Measurements from ENCODE around the gene SLC22A12.

SLC22A12 gene

DNA sequence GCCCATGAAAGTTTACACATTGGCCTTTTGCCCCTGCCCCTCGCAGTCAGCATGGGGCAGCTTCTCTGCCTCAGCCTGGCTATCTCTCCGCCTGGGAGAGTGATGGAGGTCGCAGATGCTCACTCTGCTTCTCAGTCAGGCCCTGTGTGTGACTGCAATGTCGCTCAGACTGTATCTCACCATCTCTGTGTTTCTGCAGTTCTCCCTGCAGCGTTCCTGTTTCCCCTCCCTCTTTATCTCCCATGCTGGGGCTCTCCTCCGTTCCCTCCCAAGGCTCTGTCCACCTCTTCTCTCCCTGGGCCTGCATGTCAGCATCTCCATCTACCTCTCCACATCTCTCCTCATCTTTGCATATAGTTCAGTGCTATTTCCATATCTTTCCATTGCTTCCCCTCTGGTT lies 38.1 kb downstream of the SLC22A12 start:
- DNase-seq = no peak

DNA sequence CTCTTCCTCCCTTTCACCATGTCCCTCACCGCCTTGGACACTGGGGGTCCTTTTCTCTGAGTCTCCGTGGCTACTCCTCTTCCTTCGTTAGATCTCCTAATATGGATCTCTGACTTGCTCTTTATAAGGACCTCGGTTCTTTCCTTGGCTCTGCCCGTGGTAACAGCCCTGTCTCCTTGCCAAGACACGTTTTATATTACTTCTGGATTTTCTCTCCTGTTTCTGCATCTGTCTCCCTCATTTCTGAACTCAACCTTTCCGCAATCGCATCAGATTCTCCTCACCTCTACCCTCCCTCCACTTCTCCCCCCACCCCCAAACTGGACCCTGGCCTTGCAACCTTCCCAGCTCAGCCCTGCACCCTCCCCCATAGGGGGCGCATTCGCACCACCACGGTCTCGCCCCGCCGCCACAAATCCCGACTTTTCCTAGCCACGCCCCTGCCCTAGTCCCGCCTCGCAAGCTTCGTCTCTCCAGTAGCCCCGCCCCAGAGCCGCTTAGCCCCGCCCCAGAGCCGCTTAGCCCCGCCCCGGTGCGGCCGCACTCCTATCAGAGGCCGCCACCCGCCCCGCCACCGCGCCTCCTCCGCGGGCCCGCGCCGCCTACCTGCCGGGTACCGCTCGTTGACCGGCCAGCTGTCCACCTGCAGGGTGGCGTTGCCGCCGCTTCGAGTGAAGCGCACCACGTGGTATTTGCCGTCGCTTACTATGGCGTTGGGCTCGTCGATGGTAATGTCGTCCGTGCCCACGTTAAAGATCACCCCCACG lies 39.0 kb downstream of the SLC22A12 start:
- DNase-seq = no peak

DNA sequence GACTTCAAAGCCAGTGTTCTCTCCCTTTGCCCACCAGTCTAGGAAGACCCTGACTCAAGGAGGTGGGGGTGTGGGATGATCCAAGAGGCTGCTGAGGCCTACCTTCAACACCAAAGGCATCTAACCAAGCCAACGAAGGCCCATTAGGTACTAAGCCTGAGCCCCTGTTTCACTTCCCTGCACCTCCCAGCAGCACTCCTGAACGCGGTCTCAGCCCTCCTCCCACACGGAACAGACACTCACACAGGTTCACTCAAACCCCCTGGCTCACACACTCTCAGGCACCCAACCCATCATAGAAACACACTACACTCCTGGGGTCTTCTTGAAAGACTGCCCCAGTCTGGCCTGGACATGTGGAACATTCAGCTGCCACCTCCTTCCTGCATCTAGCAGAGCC lies 40.7 kb downstream of the SLC22A12 start:
- DNase-seq = no peak

DNA sequence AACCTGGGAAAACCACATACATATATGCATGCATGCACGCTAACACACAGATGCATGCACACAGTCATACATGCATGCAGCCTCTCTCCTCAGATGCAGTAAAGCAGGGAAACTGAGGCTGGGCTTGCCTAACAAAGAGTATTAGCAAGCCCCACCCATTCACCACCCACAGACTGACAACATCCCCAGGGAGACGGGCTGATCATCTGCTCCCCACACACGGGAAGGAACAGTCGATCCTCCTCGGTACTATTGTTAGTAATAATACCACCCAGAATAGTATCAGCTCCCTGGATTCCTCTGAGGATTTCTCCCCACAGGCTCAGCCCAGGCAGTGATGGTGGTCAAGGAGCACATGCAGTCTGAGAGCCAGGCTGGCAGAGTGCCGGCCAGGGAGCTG lies 41.2 kb downstream of the SLC22A12 start:
- no peak for DNase-seq

DNA sequence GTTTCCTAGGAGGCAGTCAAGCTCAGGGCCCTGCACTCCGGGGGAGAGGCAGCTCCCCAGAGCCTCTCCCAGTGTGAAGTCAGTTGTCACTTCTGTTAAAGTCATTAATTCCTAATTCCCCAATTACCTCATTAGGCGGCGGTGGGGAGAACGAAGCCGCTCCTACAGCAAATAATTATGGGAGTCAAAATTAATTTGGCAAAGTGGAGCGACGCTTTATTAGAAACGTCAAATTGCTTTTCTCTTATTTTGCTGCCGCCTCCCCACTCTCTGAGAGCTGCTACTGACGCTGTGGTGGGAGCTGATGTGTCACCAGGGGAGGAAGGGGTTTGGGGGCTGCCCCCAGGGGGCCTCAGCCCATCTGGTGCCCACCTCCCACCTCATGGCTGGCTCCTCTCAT lies 41.6 kb downstream of the SLC22A12 start:
- DNase-seq = no peak

GRCh38 chr11:64633555-64634159 lies 42.6 kb downstream of the SLC22A12 start:
- DNase-seq = no peak

DNA sequence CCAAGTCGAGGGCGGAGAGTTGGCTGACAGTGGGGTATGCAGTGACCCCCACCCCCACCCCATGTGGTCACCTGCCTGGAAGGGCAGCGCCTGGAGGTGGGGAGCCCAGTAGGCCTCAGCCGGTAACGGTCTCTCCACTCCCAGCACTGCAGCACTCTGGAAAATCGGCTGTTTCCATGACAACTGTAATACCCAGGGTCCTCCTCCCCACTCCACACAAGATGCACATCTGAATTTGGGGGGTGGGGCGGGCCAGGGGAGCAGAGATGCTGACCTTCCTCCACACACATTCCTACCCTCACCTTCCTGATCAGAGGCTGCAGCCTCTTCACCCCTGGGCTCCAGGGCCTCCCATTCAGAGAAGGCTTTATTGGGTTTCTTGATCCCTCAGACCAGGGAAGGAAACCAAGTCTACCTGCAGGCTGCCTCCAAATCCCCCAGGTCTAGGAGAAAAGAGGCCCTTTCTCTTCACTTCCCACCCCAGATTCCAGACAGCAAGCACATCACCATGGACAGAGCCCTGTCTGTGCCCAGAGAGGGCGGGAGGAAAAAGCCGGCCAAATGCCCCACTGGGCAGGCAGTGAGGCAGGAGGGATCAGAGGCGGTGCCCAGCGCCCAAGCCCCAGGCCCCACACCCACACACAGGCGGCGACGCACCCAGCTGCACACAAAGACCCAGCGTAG lies 46.5 kb downstream of the SLC22A12 start:
- DNase-seq = peak; percentile 22

DNA sequence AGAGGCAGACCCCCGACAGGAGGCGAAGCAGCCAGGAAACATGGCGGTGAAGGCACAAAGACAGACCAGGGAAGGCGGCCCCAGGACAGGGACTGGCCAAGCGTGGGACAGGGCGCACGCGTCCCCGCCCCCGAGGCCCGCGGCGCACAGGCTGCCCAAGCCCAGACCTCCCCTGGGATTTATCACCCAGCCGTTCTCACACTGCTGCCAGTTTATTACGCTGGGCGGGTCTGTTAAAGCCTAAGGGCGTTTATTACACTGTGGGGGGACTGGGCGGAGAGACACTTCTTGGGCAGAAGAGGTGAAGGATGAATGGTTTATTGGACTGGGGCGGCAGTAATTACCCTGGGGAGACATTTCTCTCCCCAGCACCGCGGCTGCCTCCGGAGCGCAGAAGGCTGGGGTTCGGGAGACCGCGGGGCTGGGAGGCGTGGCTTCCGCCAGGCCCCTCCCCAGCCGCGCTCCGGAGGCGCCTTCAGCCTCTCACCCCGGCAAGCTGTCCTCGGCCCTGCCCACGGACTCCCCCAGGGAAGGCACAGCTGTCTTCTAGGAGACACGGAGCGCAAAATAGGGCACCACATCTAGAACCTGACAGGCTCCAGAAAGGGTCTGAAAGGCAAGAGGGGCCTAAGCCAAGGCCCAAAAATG lies 47.1 kb downstream of the SLC22A12 start:
- DNase-seq = peak; percentile 76

DNA sequence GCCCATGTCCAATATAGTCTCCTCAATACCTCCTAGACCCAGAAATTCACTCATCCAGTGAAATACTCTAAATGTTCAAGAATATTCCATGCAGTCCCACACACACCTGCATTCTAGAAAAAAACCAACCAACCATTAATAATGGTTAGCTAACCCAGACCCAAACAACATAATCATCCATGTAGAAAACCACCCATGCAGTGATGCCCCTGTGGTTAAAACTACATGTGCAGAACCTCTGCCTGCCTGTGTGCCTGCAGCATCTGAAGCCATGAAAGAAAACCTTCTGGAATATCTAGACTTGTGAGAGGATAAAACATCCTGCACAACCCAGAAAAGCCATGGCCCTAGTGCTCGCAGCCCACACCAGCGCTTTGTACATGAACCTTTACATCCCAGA lies 47.8 kb downstream of the SLC22A12 start:
- DNase-seq = no peak

DNA sequence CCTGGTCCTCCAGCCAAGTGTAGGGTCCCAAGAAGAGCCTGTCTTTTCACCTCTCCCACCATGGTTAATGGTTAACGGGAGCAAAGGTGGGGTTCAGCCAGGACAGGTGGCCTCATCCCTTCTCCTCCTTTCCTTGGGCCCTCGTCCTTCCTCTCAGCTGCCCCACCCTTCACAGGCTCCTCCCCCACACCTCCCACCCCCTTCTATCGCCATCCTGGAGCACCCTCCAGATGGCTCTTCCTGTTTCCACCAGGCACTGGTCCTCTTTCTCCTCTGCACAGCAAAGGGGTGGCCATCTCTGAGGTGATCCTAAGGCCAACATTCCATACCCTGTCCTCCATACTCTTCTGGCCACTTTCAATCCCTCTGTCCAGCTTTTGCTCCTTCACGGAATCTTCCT lies 48.9 kb downstream of the SLC22A12 start:
- DNase-seq = no peak

DNA sequence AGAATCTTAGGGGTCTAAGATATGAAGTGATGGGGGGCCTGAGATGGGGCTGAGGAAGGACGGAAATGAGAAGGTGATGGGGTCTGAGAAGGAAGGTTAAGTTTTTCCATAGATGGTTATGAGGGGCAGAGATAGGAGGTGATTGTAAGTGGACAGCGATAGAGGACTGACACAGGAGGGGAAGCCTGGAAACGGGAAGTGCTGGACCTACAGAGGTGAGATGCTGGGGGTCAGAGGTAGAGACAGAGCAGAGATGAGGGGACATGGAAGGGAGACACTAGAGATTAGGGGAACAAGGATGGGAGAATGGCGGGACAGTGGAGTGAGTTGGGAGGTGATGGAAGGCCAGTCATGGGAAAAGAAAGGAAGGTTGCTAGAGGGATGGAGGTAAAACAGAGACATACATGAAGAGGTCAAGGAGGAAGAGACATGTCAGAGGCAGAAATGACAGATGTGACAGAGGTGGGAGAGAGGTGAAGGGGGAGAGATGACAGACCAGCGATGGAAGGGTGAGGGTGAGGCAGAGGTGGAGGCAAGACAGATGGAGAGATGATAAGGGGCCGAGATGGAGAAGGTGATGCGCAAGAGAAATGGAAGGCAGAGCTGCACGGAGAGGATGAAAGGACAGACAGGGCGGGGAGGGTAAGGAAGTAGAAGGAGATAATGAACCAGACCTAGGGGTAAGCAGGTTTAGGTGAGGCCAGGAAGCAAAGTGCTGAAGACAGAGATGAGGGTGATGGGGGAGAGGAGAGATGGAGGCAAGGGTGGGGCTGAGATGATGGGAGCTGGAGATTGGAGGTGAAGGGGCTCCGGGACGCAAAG lies 50.8 kb downstream of the SLC22A12 start:
- no peak for DNase-seq

GRCh38 chr11:64642418-64642735 lies 51.4 kb downstream of the SLC22A12 start:
- no peak for DNase-seq

- DNase-seq = no peak
These were observed 51.8 kb downstream of the SLC22A12 start for GRCh38 chr11:64642871-64643255.

GRCh38 chr11:64643256-64643881 lies 52.3 kb downstream of the SLC22A12 start:
- DNase-seq = peak; percentile 49

- no peak for DNase-seq
These were observed 53.1 kb downstream of the SLC22A12 start for GRCh38 chr11:64643920-64644646.

DNA sequence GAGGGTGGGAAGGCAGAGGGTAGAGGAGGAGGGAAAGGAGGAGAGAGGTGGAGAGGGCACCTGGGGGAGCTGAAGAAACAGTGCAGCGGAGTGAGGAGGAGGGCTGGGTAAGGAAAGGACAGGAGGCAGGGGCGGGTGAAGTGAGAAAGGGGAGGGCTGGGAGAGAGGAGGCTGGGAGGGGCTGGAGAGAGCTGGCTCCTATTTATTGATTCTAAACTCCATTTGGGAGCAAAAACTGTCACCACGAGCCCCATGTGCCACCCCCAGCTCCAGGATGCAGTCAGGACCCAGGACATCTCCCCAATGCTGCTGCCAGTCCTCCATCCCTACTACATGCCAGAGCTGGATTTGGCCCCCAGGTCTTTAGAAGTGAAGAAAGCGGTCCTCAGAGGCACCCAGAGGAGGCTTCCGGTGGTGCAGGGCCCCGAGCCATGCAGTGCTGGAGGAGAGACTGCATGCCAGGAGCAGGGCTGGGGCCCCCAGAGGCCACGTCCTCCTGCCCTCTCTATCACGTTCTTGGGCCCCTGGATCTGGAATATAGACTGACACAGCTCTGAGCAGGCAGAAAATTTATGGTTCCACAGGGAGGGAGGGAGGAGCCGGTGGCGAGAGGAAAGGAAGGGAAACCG lies 53.7 kb downstream of the SLC22A12 start:
- DNase-seq = no peak

GRCh38 chr11:64647019-64647779 lies 56.2 kb downstream of the SLC22A12 start:
- DNase-seq = no peak

- no peak for DNase-seq
These were observed 57.5 kb downstream of the SLC22A12 start for GRCh38 chr11:64648551-64648950.

DNA sequence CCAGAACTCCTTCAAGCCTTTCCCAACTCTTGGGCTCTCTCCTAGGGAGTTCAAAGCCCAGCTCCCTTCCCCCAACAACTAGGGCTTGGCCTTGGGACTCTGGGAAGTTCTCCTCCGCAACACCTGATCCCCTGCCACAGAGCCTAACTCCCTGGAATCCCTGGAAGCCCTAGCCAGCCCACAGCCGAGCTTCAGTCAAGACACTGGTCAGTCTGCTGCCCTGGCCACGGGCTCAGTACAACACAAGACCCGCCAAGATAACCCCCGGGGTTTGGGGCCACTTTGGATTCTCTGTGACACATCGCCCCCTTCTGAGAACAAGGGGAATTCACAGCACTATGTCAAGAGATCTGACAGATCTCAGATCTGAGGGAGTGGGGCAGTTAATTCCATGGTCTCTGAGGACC lies 58.3 kb downstream of the SLC22A12 start:
- DNase-seq = peak; percentile 15

GRCh38 chr11:64650923-64651523 lies 60.0 kb downstream of the SLC22A12 start:
- no peak for DNase-seq
